SH-SY5Y (cell line): ENCODE results near the gene TXK.

Experiments
- GATA2 ChIP-seq: IDR thresholded peaks from 2 replicates; pipeline ENCODE4 v1.6.1; 2011; ENCODE audit warnings: mild to moderate bottlenecking, low read depth, low read length
- GATA3 ChIP-seq: IDR thresholded peaks from 2 replicates; pipeline ENCODE4 v1.6.1; 2011; ENCODE audit warnings: low read depth, mild to moderate bottlenecking, low read length, moderate library complexity

The TXK gene

GRCh38 chr4:48121180-48121579, 12.9 kb downstream of the TXK start:
- TF ChIP-seq GATA3 = no peak
- no peak for TF ChIP-seq GATA2

- TF ChIP-seq GATA2 (no peak), GATA3 (no peak)
Measured at GRCh38 chr4:48120132-48120531, 13.9 kb downstream of the TXK start.

GRCh38 chr4:48119646-48120045, 14.4 kb downstream of the TXK start:
- peak; percentile 50; the same call in 1 of the 2 replicates for TF ChIP-seq GATA2
- TF ChIP-seq GATA3 = no peak

GRCh38 chr4:48118081-48118480, 16.0 kb downstream of the TXK start:
- TF ChIP-seq GATA3 (no peak), GATA2 (no peak)

GRCh38 chr4:48116582-48116981, 17.5 kb downstream of the TXK start:
- no peak for TF ChIP-seq GATA3
- TF ChIP-seq GATA2 = no peak

- no peak for TF ChIP-seq GATA2
- no peak for TF ChIP-seq GATA3
Measured at GRCh38 chr4:48114412-48114811, 19.6 kb downstream of the TXK start.

- no peak for TF ChIP-seq GATA3
- TF ChIP-seq GATA2 = no peak
Measured at GRCh38 chr4:48112017-48112667, 21.9 kb downstream of the TXK start.

- TF ChIP-seq GATA3 (no peak), GATA2 (no peak)
Measured at GRCh38 chr4:48110452-48110978, 23.5 kb downstream of the TXK start.

- no peak for TF ChIP-seq GATA3
- no peak for TF ChIP-seq GATA2
Measured at GRCh38 chr4:48109413-48110263, 24.4 kb downstream of the TXK start.

GRCh38 chr4:48108309-48109073, 25.6 kb downstream of the TXK start:
- no peak for TF ChIP-seq GATA2
- TF ChIP-seq GATA3 = no peak

GRCh38 chr4:48105230-48105629, 28.8 kb downstream of the TXK start:
- TF ChIP-seq GATA2 (no peak), GATA3 (no peak)

- TF ChIP-seq GATA2 = no peak
- no peak for TF ChIP-seq GATA3
Measured at GRCh38 chr4:48103483-48104139, 30.4 kb downstream of the TXK start.

- TF ChIP-seq GATA3 (no peak), GATA2 (no peak)
Measured at GRCh38 chr4:48102303-48102702, 31.7 kb downstream of the TXK start.

- TF ChIP-seq GATA3 (no peak), GATA2 (no peak)
Measured at GRCh38 chr4:48100256-48100655, 33.8 kb downstream of the TXK start.
